Ishikawa (cell line): Measurements from ENCODE around the gene MYEOV.

Experiments
- CEBPB ChIP-seq: IDR thresholded peaks from 2 replicates; pipeline ENCODE4 v1.6.1; 2012
- CREB1 ChIP-seq: IDR thresholded peaks from 2 replicates; pipeline ENCODE4 v1.6.1; 2012; ENCODE audit warnings: low read depth
- EGR1 ChIP-seq: IDR thresholded peaks from 2 replicates; pipeline ENCODE4 v1.6.1; 2012
- EP300 ChIP-seq: IDR thresholded peaks from 2 replicates; pipeline ENCODE4 v1.6.1; 2012; ENCODE audit warnings: borderline replicate concordance
- FOXM1 ChIP-seq: IDR thresholded peaks from 2 replicates; pipeline ENCODE4 v1.6.1; 2012; ENCODE audit warnings: low read depth, borderline replicate concordance
- MAX ChIP-seq: IDR thresholded peaks from 2 replicates; pipeline ENCODE4 v1.6.1; 2012
- NFIC ChIP-seq: IDR thresholded peaks from 2 replicates; pipeline ENCODE4 v1.6.1; 2012
- RAD21 ChIP-seq: IDR thresholded peaks from 2 replicates; pipeline ENCODE4 v1.6.1; 2012; ENCODE audit warnings: low read depth
- REST ChIP-seq: IDR thresholded peaks from 2 replicates; pipeline ENCODE4 v1.6.1; 2012; ENCODE audit warnings: low read depth, mild to moderate bottlenecking
- TAF1 ChIP-seq: IDR thresholded peaks from 2 replicates; pipeline ENCODE4 v1.6.1; 2012; ENCODE audit warnings: low read depth, mild to moderate bottlenecking
- TCF12 ChIP-seq: IDR thresholded peaks from 2 replicates; pipeline ENCODE4 v1.6.1; 2012; ENCODE audit warnings: low read depth
- TEAD4 ChIP-seq: IDR thresholded peaks from 2 replicates; pipeline ENCODE4 v1.6.1; 2012
- YY1 ChIP-seq: IDR thresholded peaks from 2 replicates; pipeline ENCODE4 v1.6.1; 2012; ENCODE audit warnings: low read depth
- ZBTB7A ChIP-seq: IDR thresholded peaks from 2 replicates; pipeline ENCODE4 v1.6.1; 2012; ENCODE audit warnings: low read depth
- TF ChIP-seq, protein P1 (sequence below): IDR thresholded peaks from 2 replicates; pipeline ENCODE4 v1.6.1; 2012

Gene MYEOV

GRCh38 chr11:69269926-69270697 lies 23.8 kb upstream of the MYEOV start:
- TF ChIP-seq REST: no peak
- TF ChIP-seq, protein P1, sequence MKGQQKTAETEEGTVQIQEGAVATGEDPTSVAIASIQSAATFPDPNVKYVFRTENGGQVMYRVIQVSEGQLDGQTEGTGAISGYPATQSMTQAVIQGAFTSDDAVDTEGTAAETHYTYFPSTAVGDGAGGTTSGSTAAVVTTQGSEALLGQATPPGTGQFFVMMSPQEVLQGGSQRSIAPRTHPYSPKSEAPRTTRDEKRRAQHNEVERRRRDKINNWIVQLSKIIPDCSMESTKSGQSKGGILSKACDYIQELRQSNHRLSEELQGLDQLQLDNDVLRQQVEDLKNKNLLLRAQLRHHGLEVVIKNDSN: no peak
- no peak for TF ChIP-seq TCF12
- no peak for TF ChIP-seq MAX
- no peak for TF ChIP-seq CREB1
- no peak for TF ChIP-seq EGR1
- TF ChIP-seq CEBPB: no peak
- no peak for TF ChIP-seq TAF1
- TF ChIP-seq NFIC: no peak
- no peak for TF ChIP-seq YY1
- TF ChIP-seq ZBTB7A: no peak

GRCh38 chr11:69270941-69271340 lies 23.0 kb upstream of the MYEOV start:
- TF ChIP-seq YY1: peak; percentile 25; the same call in 1 of the 2 replicates
- TF ChIP-seq REST: no peak
- TF ChIP-seq EGR1: no peak
- TF ChIP-seq NFIC: peak; percentile 52
- TF ChIP-seq TCF12: peak; percentile 49; the same call in 1 of the 2 replicates
- peak; percentile 19; the same call in 1 of the 2 replicates for TF ChIP-seq TAF1
- peak; percentile 23; the same call in 1 of the 2 replicates for TF ChIP-seq RAD21
- 0 out of 2 replicates have a peak, but pooled peaks have one; percentile 6 for TF ChIP-seq TEAD4
- 0 out of 2 replicates have a peak, but pooled peaks have one; percentile 27 for TF ChIP-seq MAX
- peak; percentile 45; the same call in 1 of the 2 replicates for TF ChIP-seq EP300

DNA sequence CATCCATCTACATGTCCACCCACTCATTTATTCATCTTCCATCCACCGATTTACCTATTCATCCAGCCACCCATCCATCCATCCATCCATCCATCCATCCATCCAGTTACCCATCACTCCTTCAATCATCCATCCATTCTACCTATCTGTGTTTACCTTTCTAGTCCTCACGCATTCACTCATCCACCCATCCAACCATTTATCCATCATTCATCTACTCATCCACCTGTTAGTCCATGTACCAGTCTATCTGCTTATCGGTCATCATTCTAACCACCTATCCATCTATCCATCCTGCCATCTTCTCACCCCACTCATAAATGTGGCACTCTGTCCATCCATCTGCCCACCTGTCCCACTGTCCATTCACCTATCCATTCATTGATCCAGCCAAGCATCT lies 21.9 kb upstream of the MYEOV start:
- no peak for TF ChIP-seq CREB1
- no peak for TF ChIP-seq EGR1
- TF ChIP-seq NFIC: no peak
- no peak for TF ChIP-seq TAF1
- TF ChIP-seq RAD21: no peak
- TF ChIP-seq YY1: no peak
- no peak for TF ChIP-seq ZBTB7A
- no peak for TF ChIP-seq MAX
- TF ChIP-seq EP300: no peak
- no peak for TF ChIP-seq TEAD4
- TF ChIP-seq REST: no peak
- TF ChIP-seq, protein P1: no peak
- TF ChIP-seq CEBPB: no peak
- TF ChIP-seq FOXM1: no peak
- TF ChIP-seq TCF12: no peak

DNA sequence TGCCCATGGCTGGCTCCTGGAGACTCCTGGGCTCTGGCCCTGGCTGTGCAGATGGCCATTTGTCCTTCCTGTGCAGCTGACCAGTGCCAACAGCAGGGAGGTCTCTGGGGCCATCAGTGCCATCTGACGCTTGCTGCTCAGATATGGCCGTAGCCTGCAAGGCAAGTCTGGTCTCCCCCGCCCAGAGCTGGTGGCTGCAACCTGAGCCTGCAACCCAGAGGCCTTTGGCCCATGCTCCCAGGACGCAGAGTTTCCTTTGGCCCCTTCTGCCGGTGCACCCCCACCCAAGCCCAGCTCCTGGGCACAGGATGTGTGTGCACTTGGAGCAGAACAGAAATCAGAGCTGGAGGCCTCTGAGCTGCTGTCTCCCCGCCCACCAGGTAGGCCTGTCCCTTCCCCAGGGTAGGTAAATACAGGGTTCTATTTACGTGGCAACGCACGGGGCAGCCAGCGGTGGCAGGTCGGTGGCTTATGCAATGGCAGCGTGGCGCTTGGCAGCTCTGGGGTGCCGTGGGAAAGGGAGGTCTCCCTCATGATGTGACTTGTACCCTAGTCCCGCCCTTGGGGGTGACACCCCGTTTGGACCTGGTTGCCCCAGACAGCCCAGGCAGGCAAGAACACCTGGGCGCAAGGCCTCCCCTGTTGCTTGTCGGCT lies 21.0 kb upstream of the MYEOV start:
- TF ChIP-seq REST (no peak), MAX (peak; percentile 14; the same call in 1 of the 2 replicates)
